ENCODE measurements around the gene GULP1. TPM values are rescaled to one million over a fixed set of nuclear protein-coding genes. Genes with fewer than 3 reads are reported as not detected.

GULP1 gene
- total RNA-seq, 4 donors from 2014 or later, result 14.3 to 128 (median 95.7) TPM

DNA sequence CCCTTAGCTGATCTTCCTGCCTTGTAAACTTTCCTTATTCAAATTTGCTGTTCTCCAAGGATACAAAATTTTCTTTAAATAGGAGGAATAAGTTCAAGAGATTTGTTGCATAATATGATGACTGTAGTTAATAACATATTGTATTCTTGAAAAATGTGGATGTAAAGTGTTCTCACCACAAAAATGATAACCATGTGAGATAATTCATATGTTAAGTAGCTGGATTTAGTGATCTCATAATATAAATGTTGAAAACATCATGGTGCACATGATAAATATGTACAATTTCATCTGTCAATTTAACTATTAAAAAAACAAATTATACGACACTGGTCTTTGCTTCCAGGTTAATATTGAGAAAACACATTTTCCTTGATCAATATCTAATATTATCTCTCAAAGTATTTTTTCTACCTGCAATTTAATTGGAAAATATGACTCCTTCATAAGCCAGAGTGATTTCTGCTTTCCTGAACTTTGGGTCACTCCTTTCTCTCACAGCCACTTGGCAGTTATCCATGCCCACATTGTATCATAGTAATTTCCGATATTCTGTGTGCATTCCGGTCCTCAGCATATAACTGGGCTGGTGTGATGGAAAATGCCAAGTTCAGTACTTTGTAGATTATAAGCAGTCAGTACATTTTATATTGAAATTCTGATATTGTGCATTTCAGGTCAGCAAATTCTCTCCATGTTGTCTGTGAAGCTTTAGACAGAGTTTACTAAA lies 152.6 kb downstream of the GULP1 start:
- TF ChIP-seq, protein P1, sequence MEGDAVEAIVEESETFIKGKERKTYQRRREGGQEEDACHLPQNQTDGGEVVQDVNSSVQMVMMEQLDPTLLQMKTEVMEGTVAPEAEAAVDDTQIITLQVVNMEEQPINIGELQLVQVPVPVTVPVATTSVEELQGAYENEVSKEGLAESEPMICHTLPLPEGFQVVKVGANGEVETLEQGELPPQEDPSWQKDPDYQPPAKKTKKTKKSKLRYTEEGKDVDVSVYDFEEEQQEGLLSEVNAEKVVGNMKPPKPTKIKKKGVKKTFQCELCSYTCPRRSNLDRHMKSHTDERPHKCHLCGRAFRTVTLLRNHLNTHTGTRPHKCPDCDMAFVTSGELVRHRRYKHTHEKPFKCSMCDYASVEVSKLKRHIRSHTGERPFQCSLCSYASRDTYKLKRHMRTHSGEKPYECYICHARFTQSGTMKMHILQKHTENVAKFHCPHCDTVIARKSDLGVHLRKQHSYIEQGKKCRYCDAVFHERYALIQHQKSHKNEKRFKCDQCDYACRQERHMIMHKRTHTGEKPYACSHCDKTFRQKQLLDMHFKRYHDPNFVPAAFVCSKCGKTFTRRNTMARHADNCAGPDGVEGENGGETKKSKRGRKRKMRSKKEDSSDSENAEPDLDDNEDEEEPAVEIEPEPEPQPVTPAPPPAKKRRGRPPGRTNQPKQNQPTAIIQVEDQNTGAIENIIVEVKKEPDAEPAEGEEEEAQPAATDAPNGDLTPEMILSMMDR (IDR thresholded peaks at IDR 0.05), result no peak
- no peak for TF ChIP-seq POLR2A (IDR thresholded peaks at IDR 0.05)
- H3K27me3 ChIP-seq, result no peaks in the 10 kb centered on the region
- intact Hi-C loops (cut with DNase I; ENCODE audit: low total_unique reads), result no loop called here
- H3K4me3 ChIP-seq, result no peak overlapping the region
- DNase-seq, result no peak
- H3K4me1 ChIP-seq, result no peaks in the 10 kb centered on the region
- H3K27ac ChIP-seq, result no peak overlapping the region
- H3K9me3 ChIP-seq, result no peaks in the 10 kb centered on the region
- H3K36me3 ChIP-seq, result no peaks in the 10 kb centered on the region

DNA sequence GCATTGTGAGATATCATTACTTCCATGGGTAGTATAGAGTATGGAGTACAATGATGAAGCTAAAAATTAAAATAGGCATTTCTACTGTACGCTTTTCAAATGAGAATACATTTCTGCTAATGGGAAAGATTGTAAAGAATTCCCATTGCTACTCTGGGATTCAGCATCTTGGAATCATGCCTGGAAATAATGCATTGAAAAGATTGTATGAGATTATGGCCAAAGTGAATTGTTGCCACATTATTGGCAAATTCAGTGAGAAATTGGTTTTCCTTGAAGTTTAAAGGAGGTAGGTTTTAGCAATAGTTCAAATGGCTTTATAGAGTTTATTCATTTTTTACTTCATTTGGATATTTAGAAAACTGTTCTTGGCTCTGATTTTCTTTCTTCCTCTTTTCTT lies 157.9 kb downstream of the GULP1 start:
- no peak overlapping the region for H3K27ac ChIP-seq
- no peaks in the 10 kb centered on the region for H3K27me3 ChIP-seq
- no peak for TF ChIP-seq POLR2A (IDR thresholded peaks at IDR 0.05)
- TF ChIP-seq, protein P1 (IDR thresholded peaks at IDR 0.05), result no peak
- DNase-seq, result no peak
- H3K9me3 ChIP-seq, result no peaks in the 10 kb centered on the region
- intact Hi-C loops (cut with DNase I; ENCODE audit: low total_unique reads), result no loop called here
- H3K4me3 ChIP-seq, result no peak overlapping the region
- no peaks in the 10 kb centered on the region for H3K36me3 ChIP-seq
- peaks cover 0 to 10% of the 10 kb centered on the region in 2 donors for H3K4me1 ChIP-seq

DNA sequence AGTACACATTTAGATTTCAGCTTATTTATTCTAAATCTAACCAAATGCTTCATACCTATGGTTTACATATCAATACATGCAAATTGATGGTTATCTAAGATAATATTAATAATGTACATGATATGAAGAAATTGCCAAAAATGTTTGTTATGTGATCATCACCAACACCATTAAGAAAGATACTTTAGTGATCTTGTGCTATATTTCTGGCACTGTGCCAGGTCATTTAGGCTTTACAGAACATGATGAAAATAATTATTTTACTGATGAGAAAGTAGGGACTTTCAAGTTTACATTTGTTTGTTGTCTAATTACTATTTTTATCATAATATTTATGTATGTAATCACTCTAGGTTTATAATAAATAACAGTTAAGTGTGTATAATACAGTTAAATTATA lies 158.3 kb downstream of the GULP1 start:
- H3K4me1 ChIP-seq, result peaks cover 0 to 10% of the 10 kb centered on the region in 2 donors
- H3K27me3 ChIP-seq, result no peaks in the 10 kb centered on the region
- intact Hi-C loops (cut with DNase I; ENCODE audit: low total_unique reads), result no loop called here
- no peak overlapping the region for H3K27ac ChIP-seq
- H3K9me3 ChIP-seq, result no peaks in the 10 kb centered on the region
- H3K4me3 ChIP-seq, result no peak overlapping the region
- H3K36me3 ChIP-seq, result no peaks in the 10 kb centered on the region
- no peak for DNase-seq
- TF ChIP-seq POLR2A (IDR thresholded peaks at IDR 0.05), result no peak
- TF ChIP-seq, protein P1 (IDR thresholded peaks at IDR 0.05), result no peak

DNA sequence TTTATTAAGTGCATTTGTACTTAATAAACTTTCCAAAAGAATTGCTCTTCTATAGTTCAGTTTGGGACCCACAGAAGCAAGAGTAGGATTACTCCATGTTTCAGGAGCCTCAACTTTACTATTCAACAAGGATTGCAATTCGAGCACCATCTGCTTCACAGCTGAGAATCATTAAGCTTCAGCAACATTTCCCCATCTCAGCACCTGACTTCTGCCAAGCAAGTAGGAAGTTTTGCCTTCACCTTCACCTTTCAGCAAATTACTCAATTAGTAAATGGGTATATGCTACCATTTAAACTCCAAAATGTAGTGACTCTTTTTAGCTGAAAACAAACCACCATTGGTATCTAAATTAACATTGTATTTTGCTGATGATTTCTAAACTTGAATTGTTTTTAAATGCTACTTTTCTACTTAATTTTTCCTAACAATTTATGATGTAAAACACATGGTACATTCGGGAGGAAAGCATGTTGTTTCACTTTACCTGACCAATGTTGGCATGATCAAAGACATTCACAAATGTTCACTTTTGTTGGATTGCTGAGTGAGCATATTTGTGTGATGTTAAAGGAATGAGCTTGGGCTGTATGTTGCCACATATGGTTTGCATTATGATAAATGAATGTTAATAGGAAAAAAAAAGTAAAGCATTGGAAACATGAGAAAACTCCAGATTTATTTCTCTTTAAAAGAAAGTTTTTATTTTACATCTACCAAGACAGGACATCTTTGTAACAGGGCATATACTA lies 159.2 kb downstream of the GULP1 start:
- no peak for TF ChIP-seq POLR2A (IDR thresholded peaks at IDR 0.05)
- TF ChIP-seq, protein P1 (IDR thresholded peaks at IDR 0.05), result no peak
- H3K4me3 ChIP-seq, result no peak overlapping the region
- no peaks in the 10 kb centered on the region for H3K9me3 ChIP-seq
- H3K36me3 ChIP-seq, result no peaks in the 10 kb centered on the region
- H3K27me3 ChIP-seq, result no peaks in the 10 kb centered on the region
- no peak for DNase-seq
- no peak overlapping the region for H3K27ac ChIP-seq
- intact Hi-C loops (cut with DNase I; ENCODE audit: low total_unique reads), result no loop called here
- peaks cover 0 to 10% of the 10 kb centered on the region in 2 donors for H3K4me1 ChIP-seq

DNA sequence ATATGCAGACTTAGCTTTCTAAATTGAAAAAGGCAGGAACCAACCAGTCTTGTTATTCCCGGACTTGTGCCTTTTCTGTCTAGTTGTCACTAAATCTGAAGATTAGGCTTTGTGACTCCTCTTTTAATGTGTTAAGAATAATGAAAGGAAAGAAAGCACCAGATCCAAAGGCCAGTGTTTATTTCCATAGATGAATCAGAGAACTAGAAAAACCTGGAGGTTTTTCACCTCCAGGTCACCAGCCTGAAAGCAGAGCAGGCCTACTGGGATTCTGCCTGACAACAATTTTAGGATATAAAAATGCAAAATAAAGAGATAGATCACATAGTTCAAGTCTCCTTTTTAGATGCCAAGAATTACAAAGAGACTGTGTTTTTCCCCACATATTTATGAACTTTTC lies 160.4 kb downstream of the GULP1 start:
- intact Hi-C loops (cut with DNase I; ENCODE audit: low total_unique reads), result no loop called here
- DNase-seq, result no peak
- Histone ChIP-seq H3K4me1 (peaks cover 0 to 10% of the 10 kb centered on the region in 2 donors), H3K27ac (no peak overlapping the region), H3K4me3 (no peak overlapping the region), H3K27me3 (no peaks in the 10 kb centered on the region), H3K36me3 (no peaks in the 10 kb centered on the region), H3K9me3 (no peaks in the 10 kb centered on the region)
- TF ChIP-seq, protein P1 (IDR thresholded peaks at IDR 0.05), result no peak
- no peak for TF ChIP-seq POLR2A (IDR thresholded peaks at IDR 0.05)

Measured in uterus (tissue), 4 donors.